SK-N-SH treated with all-trans-retinoic acid at 6 μM for 48 hours (cell line): ENCODE measurements around the gene NUMBL.

Source experiments
- ATAC-seq: fragments of 200-7000 bp; cut with Tn5 transposase; 3 replicates; pipeline ENCODE4 v1.9.1; 2020; ENCODE audit warnings: mild to moderate bottlenecking, moderate library complexity
- ARNTL ChIP-seq: fragments of 450-650 bp; formaldehyde crosslinking; IDR thresholded peaks from 2 replicates; pipeline ENCODE4 v1.5.0; 2020; ENCODE audit warnings: low read depth, mild to moderate bottlenecking, moderate library complexity, borderline replicate concordance
- BACH2 ChIP-seq: fragments of 250-450 bp; sonication (Bioruptor Pico); IDR thresholded peaks from 2 replicates; pipeline ENCODE4 v1.9.0; 2021; ENCODE audit warnings: mild to moderate bottlenecking, borderline replicate concordance
- CSDC2 ChIP-seq: fragments of 250-450 bp; sonication (Bioruptor Pico); IDR thresholded peaks from 2 replicates; pipeline ENCODE4 v1.5.0; 2020; ENCODE audit warnings: mild to moderate bottlenecking, moderate library complexity
- ESRRG ChIP-seq: fragments of 250-450 bp; sonication (Bioruptor Pico); IDR thresholded peaks from 2 replicates; pipeline ENCODE4 v1.6.1; 2021; ENCODE audit warnings: mild to moderate bottlenecking
- ISL1 ChIP-seq: fragments of 250-450 bp; sonication (Bioruptor Pico); IDR thresholded peaks from 2 replicates; pipeline ENCODE4 v2.1.2; 2022; ENCODE audit warnings: mild to moderate bottlenecking, moderate library complexity
- OSR1 ChIP-seq: fragments of 250-450 bp; sonication (Bioruptor Pico); IDR thresholded peaks from 2 replicates; pipeline ENCODE4 v1.8.0; 2022; ENCODE audit warnings: moderate library complexity, mild to moderate bottlenecking, inconsistent platforms
- PPARA ChIP-seq: fragments of 250-450 bp; sonication (Bioruptor Pico); IDR thresholded peaks from 2 replicates; pipeline ENCODE4 v1.5.0; 2020; ENCODE audit warnings: mild to moderate bottlenecking, borderline replicate concordance
- RARB ChIP-seq: fragments of 250-450 bp; sonication (Bioruptor Pico); IDR thresholded peaks from 2 replicates; pipeline ENCODE4 v1.8.0; 2021; ENCODE audit warnings: mild to moderate bottlenecking, moderate library complexity
- SNAI2 ChIP-seq: fragments of 250-450 bp; sonication (Bioruptor Pico); IDR thresholded peaks from 2 replicates; pipeline ENCODE4 v1.5.0; 2020; ENCODE audit warnings: mild to moderate bottlenecking, moderate library complexity
- TCF4 ChIP-seq: fragments of 250-450 bp; sonication (Bioruptor Pico); IDR thresholded peaks from 2 replicates; pipeline ENCODE4 v1.8.0; 2021; ENCODE audit warnings: mild to moderate bottlenecking, moderate library complexity, borderline replicate concordance
- TOX ChIP-seq: fragments of 250-450 bp; sonication (Bioruptor Pico); IDR thresholded peaks from 2 replicates; pipeline ENCODE4 v1.8.0; 2021; ENCODE audit warnings: mild to moderate bottlenecking, moderate library complexity, borderline replicate concordance
- ZC3H10 ChIP-seq: fragments of 250-450 bp; sonication (Bioruptor Pico); IDR thresholded peaks from 2 replicates; pipeline ENCODE4 v1.5.1; 2021; ENCODE audit warnings: mild to moderate bottlenecking, moderate library complexity
- ZFP3 ChIP-seq: fragments of 250-450 bp; sonication (Bioruptor Pico); IDR thresholded peaks from 2 replicates; pipeline ENCODE4 v1.5.0; 2020; ENCODE audit warnings: mild to moderate bottlenecking, moderate library complexity
- ZFP30 ChIP-seq: fragments of 450-650 bp; formaldehyde crosslinking; IDR thresholded peaks from 2 replicates; pipeline ENCODE4 v1.5.0; 2022; ENCODE audit warnings: mild to moderate bottlenecking, moderate library complexity
- ZNF565 ChIP-seq: fragments of 450-650 bp; formaldehyde crosslinking; conservative IDR thresholded peaks from 2 replicates; pipeline ENCODE4 v1.5.0; 2020; ENCODE audit warnings: low read depth, mild to moderate bottlenecking, moderate library complexity
- ZNF70 ChIP-seq: fragments of 450-650 bp; formaldehyde crosslinking; IDR thresholded peaks from 2 replicates; pipeline ENCODE4 v1.5.0; 2020; ENCODE audit warnings: mild to moderate bottlenecking, moderate library complexity
- ZNF8 ChIP-seq: fragments of 450-650 bp; formaldehyde crosslinking; IDR thresholded peaks from 2 replicates; pipeline ENCODE4 v1.5.0; 2020; ENCODE audit warnings: mild to moderate bottlenecking, moderate library complexity
- TF ChIP-seq, protein P1 (sequence below): fragments of 250-450 bp; sonication (Bioruptor Pico); IDR thresholded peaks from 2 replicates; pipeline ENCODE4 v1.5.1; 2021; ENCODE audit warnings: mild to moderate bottlenecking, moderate library complexity
- TF ChIP-seq, protein P2 (sequence below): fragments of 250-450 bp; sonication (Bioruptor Pico); IDR thresholded peaks from 2 replicates; pipeline ENCODE4 v1.5.1; 2020; ENCODE audit warnings: low read depth, mild to moderate bottlenecking, moderate library complexity
- TF ChIP-seq, protein P3 (sequence below): fragments of 250-450 bp; sonication (Bioruptor Pico); IDR thresholded peaks from 2 replicates; pipeline ENCODE4 v1.5.0; 2020; ENCODE audit warnings: mild to moderate bottlenecking, moderate library complexity
- TF ChIP-seq, protein P4 (sequence below): fragments of 250-450 bp; sonication (Bioruptor Pico); IDR thresholded peaks from 2 replicates; pipeline ENCODE4 v1.8.0; 2020; ENCODE audit warnings: mild to moderate bottlenecking, moderate library complexity, borderline replicate concordance
- TF ChIP-seq, protein P5 (sequence below): fragments of 250-450 bp; sonication (Bioruptor Pico); IDR thresholded peaks from 2 replicates; pipeline ENCODE4 v1.8.0; 2021; ENCODE audit warnings: low read depth, mild to moderate bottlenecking, moderate library complexity, borderline replicate concordance

The NUMBL gene

DNA sequence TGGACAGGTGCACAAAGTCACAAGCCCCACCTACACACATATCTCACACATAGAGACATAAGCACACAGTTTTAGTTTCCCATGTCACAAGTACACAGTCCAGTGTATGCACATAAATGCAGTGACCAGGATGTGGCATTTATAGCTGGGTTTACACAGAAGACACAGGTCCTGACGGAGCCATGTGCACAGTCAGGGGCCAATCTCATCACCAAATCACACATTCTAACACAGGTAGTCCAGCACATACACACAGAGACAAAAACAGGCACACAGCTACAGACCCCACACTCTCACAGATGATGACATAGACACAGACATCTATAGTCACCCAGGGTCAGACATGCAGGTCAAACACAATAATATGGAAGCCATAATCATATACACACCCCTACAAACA, 2.1 kb downstream of the NUMBL start:
- ATAC-seq = no peak
- TF ChIP-seq TCF4 = no peak
- TF ChIP-seq CSDC2 = no peak
- TF ChIP-seq, protein P1, sequence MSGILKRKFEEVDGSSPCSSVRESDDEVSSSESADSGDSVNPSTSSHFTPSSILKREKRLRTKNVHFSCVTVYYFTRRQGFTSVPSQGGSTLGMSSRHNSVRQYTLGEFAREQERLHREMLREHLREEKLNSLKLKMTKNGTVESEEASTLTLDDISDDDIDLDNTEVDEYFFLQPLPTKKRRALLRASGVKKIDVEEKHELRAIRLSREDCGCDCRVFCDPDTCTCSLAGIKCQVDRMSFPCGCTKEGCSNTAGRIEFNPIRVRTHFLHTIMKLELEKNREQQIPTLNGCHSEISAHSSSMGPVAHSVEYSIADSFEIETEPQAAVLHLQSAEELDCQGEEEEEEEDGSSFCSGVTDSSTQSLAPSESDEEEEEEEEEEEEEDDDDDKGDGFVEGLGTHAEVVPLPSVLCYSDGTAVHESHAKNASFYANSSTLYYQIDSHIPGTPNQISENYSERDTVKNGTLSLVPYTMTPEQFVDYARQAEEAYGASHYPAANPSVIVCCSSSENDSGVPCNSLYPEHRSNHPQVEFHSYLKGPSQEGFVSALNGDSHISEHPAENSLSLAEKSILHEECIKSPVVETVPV (CRISPR knock-in tag) = no peak
- TF ChIP-seq ISL1 (CRISPR knock-in tag) = no peak
- TF ChIP-seq, protein P2, sequence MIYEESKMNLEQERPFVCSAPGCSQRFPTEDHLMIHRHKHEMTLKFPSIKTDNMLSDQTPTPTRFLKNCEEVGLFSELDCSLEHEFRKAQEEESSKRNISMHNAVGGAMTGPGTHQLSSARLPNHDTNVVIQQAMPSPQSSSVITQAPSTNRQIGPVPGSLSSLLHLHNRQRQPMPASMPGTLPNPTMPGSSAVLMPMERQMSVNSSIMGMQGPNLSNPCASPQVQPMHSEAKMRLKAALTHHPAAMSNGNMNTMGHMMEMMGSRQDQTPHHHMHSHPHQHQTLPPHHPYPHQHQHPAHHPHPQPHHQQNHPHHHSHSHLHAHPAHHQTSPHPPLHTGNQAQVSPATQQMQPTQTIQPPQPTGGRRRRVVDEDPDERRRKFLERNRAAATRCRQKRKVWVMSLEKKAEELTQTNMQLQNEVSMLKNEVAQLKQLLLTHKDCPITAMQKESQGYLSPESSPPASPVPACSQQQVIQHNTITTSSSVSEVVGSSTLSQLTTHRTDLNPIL (CRISPR knock-in tag) = no peak
- no peak for TF ChIP-seq SNAI2 (CRISPR knock-in tag)
- TF ChIP-seq ZFP3 (CRISPR knock-in tag) = no peak
- TF ChIP-seq, protein P3, sequence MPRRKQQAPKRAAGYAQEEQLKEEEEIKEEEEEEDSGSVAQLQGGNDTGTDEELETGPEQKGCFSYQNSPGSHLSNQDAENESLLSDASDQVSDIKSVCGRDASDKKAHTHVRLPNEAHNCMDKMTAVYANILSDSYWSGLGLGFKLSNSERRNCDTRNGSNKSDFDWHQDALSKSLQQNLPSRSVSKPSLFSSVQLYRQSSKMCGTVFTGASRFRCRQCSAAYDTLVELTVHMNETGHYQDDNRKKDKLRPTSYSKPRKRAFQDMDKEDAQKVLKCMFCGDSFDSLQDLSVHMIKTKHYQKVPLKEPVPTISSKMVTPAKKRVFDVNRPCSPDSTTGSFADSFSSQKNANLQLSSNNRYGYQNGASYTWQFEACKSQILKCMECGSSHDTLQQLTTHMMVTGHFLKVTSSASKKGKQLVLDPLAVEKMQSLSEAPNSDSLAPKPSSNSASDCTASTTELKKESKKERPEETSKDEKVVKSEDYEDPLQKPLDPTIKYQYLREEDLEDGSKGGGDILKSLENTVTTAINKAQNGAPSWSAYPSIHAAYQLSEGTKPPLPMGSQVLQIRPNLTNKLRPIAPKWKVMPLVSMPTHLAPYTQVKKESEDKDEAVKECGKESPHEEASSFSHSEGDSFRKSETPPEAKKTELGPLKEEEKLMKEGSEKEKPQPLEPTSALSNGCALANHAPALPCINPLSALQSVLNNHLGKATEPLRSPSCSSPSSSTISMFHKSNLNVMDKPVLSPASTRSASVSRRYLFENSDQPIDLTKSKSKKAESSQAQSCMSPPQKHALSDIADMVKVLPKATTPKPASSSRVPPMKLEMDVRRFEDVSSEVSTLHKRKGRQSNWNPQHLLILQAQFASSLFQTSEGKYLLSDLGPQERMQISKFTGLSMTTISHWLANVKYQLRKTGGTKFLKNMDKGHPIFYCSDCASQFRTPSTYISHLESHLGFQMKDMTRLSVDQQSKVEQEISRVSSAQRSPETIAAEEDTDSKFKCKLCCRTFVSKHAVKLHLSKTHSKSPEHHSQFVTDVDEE (CRISPR knock-in tag) = no peak
- no peak for TF ChIP-seq RARB (CRISPR knock-in tag)
- TF ChIP-seq, protein P4, sequence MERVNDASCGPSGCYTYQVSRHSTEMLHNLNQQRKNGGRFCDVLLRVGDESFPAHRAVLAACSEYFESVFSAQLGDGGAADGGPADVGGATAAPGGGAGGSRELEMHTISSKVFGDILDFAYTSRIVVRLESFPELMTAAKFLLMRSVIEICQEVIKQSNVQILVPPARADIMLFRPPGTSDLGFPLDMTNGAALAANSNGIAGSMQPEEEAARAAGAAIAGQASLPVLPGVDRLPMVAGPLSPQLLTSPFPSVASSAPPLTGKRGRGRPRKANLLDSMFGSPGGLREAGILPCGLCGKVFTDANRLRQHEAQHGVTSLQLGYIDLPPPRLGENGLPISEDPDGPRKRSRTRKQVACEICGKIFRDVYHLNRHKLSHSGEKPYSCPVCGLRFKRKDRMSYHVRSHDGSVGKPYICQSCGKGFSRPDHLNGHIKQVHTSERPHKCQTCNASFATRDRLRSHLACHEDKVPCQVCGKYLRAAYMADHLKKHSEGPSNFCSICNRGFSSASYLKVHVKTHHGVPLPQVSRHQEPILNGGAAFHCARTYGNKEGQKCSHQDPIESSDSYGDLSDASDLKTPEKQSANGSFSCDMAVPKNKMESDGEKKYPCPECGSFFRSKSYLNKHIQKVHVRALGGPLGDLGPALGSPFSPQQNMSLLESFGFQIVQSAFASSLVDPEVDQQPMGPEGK (CRISPR knock-in tag) = no peak
- TF ChIP-seq, protein P5, sequence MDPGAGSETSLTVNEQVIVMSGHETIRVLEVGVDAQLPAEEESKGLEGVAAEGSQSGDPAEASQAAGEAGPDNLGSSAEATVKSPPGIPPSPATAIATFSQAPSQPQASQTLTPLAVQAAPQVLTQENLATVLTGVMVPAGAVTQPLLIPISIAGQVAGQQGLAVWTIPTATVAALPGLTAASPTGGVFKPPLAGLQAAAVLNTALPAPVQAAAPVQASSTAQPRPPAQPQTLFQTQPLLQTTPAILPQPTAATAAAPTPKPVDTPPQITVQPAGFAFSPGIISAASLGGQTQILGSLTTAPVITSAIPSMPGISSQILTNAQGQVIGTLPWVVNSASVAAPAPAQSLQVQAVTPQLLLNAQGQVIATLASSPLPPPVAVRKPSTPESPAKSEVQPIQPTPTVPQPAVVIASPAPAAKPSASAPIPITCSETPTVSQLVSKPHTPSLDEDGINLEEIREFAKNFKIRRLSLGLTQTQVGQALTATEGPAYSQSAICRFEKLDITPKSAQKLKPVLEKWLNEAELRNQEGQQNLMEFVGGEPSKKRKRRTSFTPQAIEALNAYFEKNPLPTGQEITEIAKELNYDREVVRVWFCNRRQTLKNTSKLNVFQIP (CRISPR knock-in tag) = no peak
- TF ChIP-seq ZNF70 = no peak
- TF ChIP-seq BACH2 = no peak
- TF ChIP-seq ZNF8 (CRISPR knock-in tag) = no peak
- no peak for TF ChIP-seq ZNF565 (CRISPR knock-in tag)
- no peak for TF ChIP-seq ARNTL
- no peak for TF ChIP-seq ZC3H10 (CRISPR knock-in tag)
- no peak for TF ChIP-seq ESRRG
- TF ChIP-seq, all 23 proteins: peak for 0

DNA sequence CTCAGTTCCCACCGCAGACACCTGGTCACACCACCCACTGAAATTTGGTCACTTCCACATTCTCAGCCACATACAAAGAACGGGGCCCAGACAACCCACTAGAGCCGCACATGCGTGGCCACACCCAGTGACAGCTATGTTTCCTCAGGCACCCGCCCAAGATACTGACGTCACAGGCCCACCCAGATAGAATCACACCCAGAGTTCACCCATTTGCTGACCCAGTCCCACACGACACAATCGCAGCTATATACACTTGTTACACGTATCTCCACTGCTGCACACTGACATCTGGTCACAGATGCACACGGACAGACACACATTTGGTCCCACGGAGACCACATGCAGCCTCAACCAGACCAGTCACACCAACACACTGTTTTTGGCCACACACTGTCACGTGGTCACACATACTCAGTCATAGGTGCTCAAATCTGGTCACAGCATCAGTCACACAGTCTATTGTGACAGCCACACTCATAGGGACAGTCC, 2.9 kb downstream of the NUMBL start:
- no peak for ATAC-seq
- TF ChIP-seq ARNTL = no peak
- TF ChIP-seq CSDC2 = no peak
- TF ChIP-seq ESRRG = no peak
- TF ChIP-seq ZNF8 (CRISPR knock-in tag) = no peak
- TF ChIP-seq SNAI2 (CRISPR knock-in tag) = no peak
- no peak for TF ChIP-seq ZNF70
- no peak for TF ChIP-seq ZFP30 (CRISPR knock-in tag)
- TF ChIP-seq ZFP3 (CRISPR knock-in tag) = no peak
- no peak for TF ChIP-seq OSR1 (CRISPR knock-in tag)
- no peak for TF ChIP-seq PPARA (CRISPR knock-in tag)
- TF ChIP-seq BACH2 = no peak

DNA sequence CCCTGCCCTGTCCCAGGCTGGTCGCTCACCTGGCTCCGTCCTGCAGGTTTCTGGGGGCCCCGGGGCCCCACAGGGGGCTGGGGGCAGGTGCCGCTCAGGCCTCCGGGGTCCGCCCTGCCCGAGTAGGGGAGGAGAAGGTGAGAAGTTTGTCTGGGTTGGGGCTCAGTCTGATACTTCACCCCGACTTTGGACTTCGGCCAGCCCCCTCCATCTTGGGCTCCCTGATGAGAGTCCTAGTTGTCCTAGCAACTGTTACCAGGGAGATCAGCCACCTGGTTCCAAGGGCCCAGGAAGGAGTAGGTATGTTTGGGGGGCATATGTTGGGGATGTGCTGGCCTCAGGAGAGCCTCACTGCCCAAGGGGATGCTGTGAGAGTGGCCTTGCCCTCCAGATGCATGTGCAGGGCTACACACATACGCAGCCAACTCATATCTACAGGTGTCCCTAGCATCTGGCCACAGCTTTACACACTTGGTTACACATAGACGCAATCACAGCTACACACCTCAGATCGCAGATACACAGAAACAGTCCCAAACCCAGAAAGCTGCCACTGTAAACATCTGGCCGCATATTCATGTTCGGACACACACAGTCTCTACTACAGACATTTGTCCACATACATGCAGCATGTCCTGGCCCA, 3.4 kb downstream of the NUMBL start:
- ATAC-seq = no peak
- TF ChIP-seq OSR1 (CRISPR knock-in tag) (no peak), ARNTL (no peak), ZNF8 (CRISPR knock-in tag) (no peak), CSDC2 (no peak), SNAI2 (CRISPR knock-in tag) (no peak), RARB (CRISPR knock-in tag) (no peak), ESRRG (no peak), TOX (CRISPR knock-in tag) (no peak)
- TF ChIP-seq, protein P1 (CRISPR knock-in tag) = no peak
- TF ChIP-seq, protein P5 (CRISPR knock-in tag) = no peak
- TF ChIP-seq, protein P2 (CRISPR knock-in tag) = no peak
